Suprapubic skin (tissue), 3 donors: ENCODE measurements around the gene SYNC.

Experiments used
- EP300 ChIP-seq: sonication (generic); formaldehyde crosslinking; IDR thresholded peaks from one replicate; pipeline ENCODE4 v1.6.1; 2017; ENCODE audit warnings: antibody characterized with exemption
- POLR2A ChIP-seq, 2 donors: fragments of 450-650 bp; IDR thresholded peaks; one replicate each; pipeline ENCODE4 v1.6.1; 2017; ENCODE audit warnings: antibody characterized with exemption in 2 of 2, mild to moderate bottlenecking in 2 of 2, moderate library complexity in 2 of 2
- TF ChIP-seq, protein P1 (sequence below), 2 donors: fragments of 200-600 bp in 1 of 2; fragments of 450-650 bp in 1 of 2; sonication (generic) in 1 of 2; IDR thresholded peaks; one replicate each; pipeline ENCODE4 v1.5.1; 2016 to 2019; ENCODE audit warnings: antibody characterized with exemption in 2 of 2, mild to moderate bottlenecking in 1 of 2, moderate library complexity in 1 of 2

DNA sequence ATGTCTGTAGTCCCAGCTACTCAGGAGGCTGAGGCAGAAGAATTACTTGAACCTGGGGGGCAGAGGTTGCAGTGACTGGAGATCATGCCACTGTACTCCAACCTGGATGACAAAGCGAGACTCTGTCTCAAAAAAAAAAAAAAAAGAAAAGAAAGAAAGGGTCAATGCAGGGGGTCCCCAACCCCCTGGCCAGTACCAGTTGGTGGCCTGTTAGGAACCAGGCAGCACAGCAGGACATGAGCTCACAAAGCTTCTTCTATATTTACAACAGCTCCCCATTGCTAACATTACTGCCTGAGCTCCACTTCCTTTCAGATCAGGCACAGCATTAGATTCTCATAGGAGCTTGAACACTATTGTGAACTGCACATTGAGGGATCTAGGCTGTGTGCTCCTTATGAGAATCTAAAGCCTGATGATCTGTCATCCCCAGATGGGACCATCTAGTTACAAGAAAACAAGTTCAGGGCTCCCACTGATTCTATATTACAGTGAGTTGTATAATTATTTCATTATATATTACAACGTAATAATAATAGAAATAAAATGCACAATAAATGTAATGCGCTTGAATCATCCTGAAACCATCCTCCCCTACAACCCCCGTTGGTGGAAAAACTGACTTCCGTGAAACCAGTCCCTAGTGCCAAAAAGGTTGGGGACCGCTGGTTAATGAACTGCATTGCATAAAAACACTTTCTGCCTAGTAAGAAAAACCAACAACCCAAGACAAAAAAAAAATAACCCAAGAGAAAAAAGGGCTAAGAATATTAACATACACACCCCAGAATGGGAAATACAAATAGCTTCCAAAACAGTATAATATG is 55.0 kb downstream of the SYNC start:
- TF ChIP-seq, protein P1, sequence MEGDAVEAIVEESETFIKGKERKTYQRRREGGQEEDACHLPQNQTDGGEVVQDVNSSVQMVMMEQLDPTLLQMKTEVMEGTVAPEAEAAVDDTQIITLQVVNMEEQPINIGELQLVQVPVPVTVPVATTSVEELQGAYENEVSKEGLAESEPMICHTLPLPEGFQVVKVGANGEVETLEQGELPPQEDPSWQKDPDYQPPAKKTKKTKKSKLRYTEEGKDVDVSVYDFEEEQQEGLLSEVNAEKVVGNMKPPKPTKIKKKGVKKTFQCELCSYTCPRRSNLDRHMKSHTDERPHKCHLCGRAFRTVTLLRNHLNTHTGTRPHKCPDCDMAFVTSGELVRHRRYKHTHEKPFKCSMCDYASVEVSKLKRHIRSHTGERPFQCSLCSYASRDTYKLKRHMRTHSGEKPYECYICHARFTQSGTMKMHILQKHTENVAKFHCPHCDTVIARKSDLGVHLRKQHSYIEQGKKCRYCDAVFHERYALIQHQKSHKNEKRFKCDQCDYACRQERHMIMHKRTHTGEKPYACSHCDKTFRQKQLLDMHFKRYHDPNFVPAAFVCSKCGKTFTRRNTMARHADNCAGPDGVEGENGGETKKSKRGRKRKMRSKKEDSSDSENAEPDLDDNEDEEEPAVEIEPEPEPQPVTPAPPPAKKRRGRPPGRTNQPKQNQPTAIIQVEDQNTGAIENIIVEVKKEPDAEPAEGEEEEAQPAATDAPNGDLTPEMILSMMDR (IDR thresholded peaks at IDR 0.05), result no peak
- no peak for TF ChIP-seq EP300
- no peak for TF ChIP-seq POLR2A (IDR thresholded peaks at IDR 0.05)
